ENCODE data around the gene NXNL1.
"Not testable (repeated sequence)": the region's sequence is repeated elsewhere in the genome, so short reads cannot be mapped to it uniquely, and the experiment has no call there.

Gene NXNL1

GRCh38 chr19:17486545-17487240 is 26.0 kb upstream of the NXNL1 start:
- no peak for DNase-seq

GRCh38 chr19:17484520-17485185 is 23.9 kb upstream of the NXNL1 start:
- DNase-seq = no peak

- DNase-seq = no peak
These were observed 22.9 kb upstream of the NXNL1 start for GRCh38 chr19:17483605-17484002.

GRCh38 chr19:17482877-17483604 is 22.3 kb upstream of the NXNL1 start:
- no peak for DNase-seq

GRCh38 chr19:17481986-17482385 is 21.3 kb upstream of the NXNL1 start:
- no peak for DNase-seq

- peak in 28 of 56 donors; percentile 9 to 79 (median 38) for DNase-seq
These were observed 18.6 kb upstream of the NXNL1 start for GRCh38 chr19:17479325-17479791.

GRCh38 chr19:17475541-17476115 is 14.9 kb upstream of the NXNL1 start:
- peak; percentile 19 to 96 (median 85) for DNase-seq

- DNase-seq = not testable (repeated sequence)
These were observed 14.3 kb upstream of the NXNL1 start for GRCh38 chr19:17475011-17475540.

- no peak for DNase-seq
These were observed 12.3 kb upstream of the NXNL1 start for GRCh38 chr19:17473041-17473440.

GRCh38 chr19:17471410-17472125 is 10.8 kb upstream of the NXNL1 start:
- DNase-seq = no peak

- DNase-seq = peak; percentile 71 to 100 (median 99)
These were observed 9.5 kb upstream of the NXNL1 start, which contains the start of gene SLC27A1 for GRCh38 chr19:17470068-17470841. Gene SLC27A1 (plus strand): TSS chr19:17470524. CDS start chr19:17470541, 17 bp downstream.

GRCh38 chr19:17469481-17470067 is 8.8 kb upstream of the NXNL1 start:
- DNase-seq = peak in 49 of 56 donors; percentile 43 to 99 (median 89)

GRCh38 chr19:17469092-17469480 is 8.4 kb upstream of the NXNL1 start:
- DNase-seq = peak in 3 of 56 donors; percentile 47 to 75 (median 60)

GRCh38 chr19:17468302-17469091 is 7.8 kb upstream of the NXNL1 start:
- DNase-seq = peak in 44 of 56 donors; percentile 17 to 79 (median 50)

GRCh38 chr19:17467471-17468301 is 7.0 kb upstream of the NXNL1 start:
- no peak for DNase-seq

GRCh38 chr19:17466487-17466850 is 5.7 kb upstream of the NXNL1 start:
- no peak for DNase-seq

- no peak for DNase-seq
These were observed 1.8 kb downstream of the NXNL1 start for GRCh38 chr19:17458970-17459369.

- no peak for DNase-seq
These were observed 3.1 kb downstream of the NXNL1 start for GRCh38 chr19:17457616-17458015.
